HG02840 (cell line): ENCODE data around the gene PDGFC.

ENCODE experiments used
- ATAC-seq: cut with Tn5 transposase; IDR thresholded peaks from one replicate; pipeline ENCODE4 v1.9.1; 2021; ENCODE audit warnings: mild to moderate bottlenecking, moderate library complexity, moderate number of reproducible peaks; ENCODE audit not compliant: unreplicated experiment, low FRiP score

The PDGFC gene

GRCh38 chr4:156976147-156976546, 4.5 kb upstream of the PDGFC start:
- no peak for ATAC-seq

- no peak for ATAC-seq
Measured at GRCh38 chr4:156975686-156976085, 4.1 kb upstream of the PDGFC start.

GRCh38 chr4:156974264-156974663, 2.7 kb upstream of the PDGFC start:
- ATAC-seq = no peak

- no peak for ATAC-seq
Measured at GRCh38 chr4:156972379-156973015, 898 bp upstream of the PDGFC start.

GRCh38 chr4:156971165-156971675, 379 bp downstream of the PDGFC start:
- no peak for ATAC-seq

- no peak for ATAC-seq
Measured at GRCh38 chr4:156970501-156971164, 966 bp downstream of the PDGFC start.

- ATAC-seq = no peak
Measured at GRCh38 chr4:156969911-156970310, 1.7 kb downstream of the PDGFC start.

GRCh38 chr4:156969101-156969500, 2.5 kb downstream of the PDGFC start:
- no peak for ATAC-seq

- no peak for ATAC-seq
Measured at GRCh38 chr4:156968479-156968984, 3.1 kb downstream of the PDGFC start.

- ATAC-seq = no peak
Measured at GRCh38 chr4:156966836-156967235, 4.8 kb downstream of the PDGFC start.

GRCh38 chr4:156963419-156963818, 8.2 kb downstream of the PDGFC start:
- no peak for ATAC-seq

- no peak for ATAC-seq
Measured at GRCh38 chr4:156962528-156962974, 9.0 kb downstream of the PDGFC start.

GRCh38 chr4:156962058-156962358, 9.6 kb downstream of the PDGFC start:
- ATAC-seq = no peak

GRCh38 chr4:156961196-156962057, 10.2 kb downstream of the PDGFC start:
- no peak for ATAC-seq

- no peak for ATAC-seq
Measured at GRCh38 chr4:156959298-156959702, 12.3 kb downstream of the PDGFC start.

- ATAC-seq = no peak
Measured at GRCh38 chr4:156958276-156959074, 13.1 kb downstream of the PDGFC start.

- no peak for ATAC-seq
Measured at GRCh38 chr4:156957556-156957955, 14.0 kb downstream of the PDGFC start.

- no peak for ATAC-seq
Measured at GRCh38 chr4:156956826-156957368, 14.7 kb downstream of the PDGFC start.

- no peak for ATAC-seq
Measured at GRCh38 chr4:156956359-156956758, 15.2 kb downstream of the PDGFC start.

GRCh38 chr4:156954587-156954986, 17.0 kb downstream of the PDGFC start:
- no peak for ATAC-seq
